HepG2 (cell line): Measurements from ENCODE around the gene CLASRP. TPM values are rescaled to one million over a fixed set of nuclear protein-coding genes. Genes with fewer than 3 reads are reported as not detected.

ENCODE experiments used
- ADNP ChIP-seq: sonication (generic); formaldehyde crosslinking; IDR thresholded peaks from 2 replicates; pipeline ENCODE4 v1.4.0; 2020; ENCODE audit warnings: missing genetic modification reagents
- CSRNP1 ChIP-seq: sonication (generic); formaldehyde crosslinking; IDR thresholded peaks from 2 replicates; pipeline ENCODE4 v1.8.1; 2023; ENCODE audit warnings: mild to moderate bottlenecking, missing genetic modification reagents
- DNMT3B ChIP-seq: conservative IDR thresholded peaks from 2 replicates; pipeline ENCODE4 v1.6.1; 2016; ENCODE audit warnings: missing biosample characterization, control low read depth
- HDAC6 ChIP-seq: fragments of 200-600 bp; sonication (generic); IDR thresholded peaks from 2 replicates; pipeline ENCODE4 v1.7.0; 2017; ENCODE audit warnings: mild to moderate bottlenecking, antibody characterized with exemption, low read length, low read depth
- HMGXB4 ChIP-seq, 2 experiments: sonication (generic) in 1 of 2; formaldehyde crosslinking in 1 of 2; IDR thresholded peaks; 2 replicates each; pipeline versions ENCODE4 v1.4.0 to v1.6.1; 2018 to 2020; ENCODE audit warnings: missing genetic modification reagents in 2 of 2, borderline replicate concordance in 1 of 2, low read depth in 1 of 2, mild to moderate bottlenecking in 1 of 2, missing biosample characterization in 1 of 2
- KAT7 ChIP-seq: IDR thresholded peaks from 2 replicates; pipeline ENCODE4 v1.6.1; 2018; ENCODE audit warnings: borderline replicate concordance, missing compliant biosample characterization
- KLF16 ChIP-seq, 2 experiments: sonication (generic) in 1 of 2; formaldehyde crosslinking in 1 of 2; IDR thresholded peaks; 2 replicates each; pipeline versions ENCODE4 v1.6.1 to v1.8.0; 2016 to 2023; ENCODE audit warnings: missing genetic modification reagents in 2 of 2, missing compliant biosample characterization in 1 of 2
- MBD4 ChIP-seq: IDR thresholded peaks from 2 replicates; pipeline ENCODE4 v1.6.1; 2012; ENCODE audit warnings: low read length, inconsistent platforms, borderline replicate concordance
- PAF1 ChIP-seq: IDR thresholded peaks from 2 replicates; pipeline ENCODE4 v1.6.1; 2016; ENCODE audit warnings: missing genetic modification reagents, missing compliant biosample characterization
- SOX13 ChIP-seq, 3 experiments: fragments of 450-650 bp in 1 of 3; sonication (generic) in 1 of 3; formaldehyde crosslinking in 1 of 3; IDR thresholded peaks in 2 of 3; conservative IDR thresholded peaks in 1 of 3; 2 replicates each; pipeline versions ENCODE4 v1.5.0 to v1.6.1; 2016 to 2020; ENCODE audit warnings: antibody characterized with exemption in 1 of 3, mild to moderate bottlenecking in 1 of 3, missing compliant biosample characterization in 1 of 3, missing genetic modification reagents in 1 of 3, moderate library complexity in 1 of 3
- ZC3H4 ChIP-seq: sonication (generic); formaldehyde crosslinking; IDR thresholded peaks from 2 replicates; pipeline ENCODE4 v1.4.0; 2020; ENCODE audit warnings: missing genetic modification reagents, borderline replicate concordance
- ZNF124 ChIP-seq: sonication (generic); formaldehyde crosslinking; IDR thresholded peaks from 2 replicates; pipeline ENCODE4 v1.4.0; 2020; ENCODE audit warnings: missing genetic modification reagents
- ZNF234 ChIP-seq: sonication (generic); formaldehyde crosslinking; conservative IDR thresholded peaks from 2 replicates; pipeline ENCODE4 v1.5.1; 2020; ENCODE audit warnings: mild to moderate bottlenecking, missing genetic modification reagents
- ZNF329 ChIP-seq: sonication (generic); formaldehyde crosslinking; IDR thresholded peaks from 2 replicates; pipeline ENCODE4 v1.9.0; 2021; ENCODE audit warnings: low read depth, mild to moderate bottlenecking, missing genetic modification reagents
- ZNF614 ChIP-seq: IDR thresholded peaks from 2 replicates; pipeline ENCODE4 v1.6.1; 2018; ENCODE audit warnings: missing biosample characterization, missing genetic modification reagents, inconsistent platforms, borderline replicate concordance
- ZNF713 ChIP-seq: sonication (generic); formaldehyde crosslinking; IDR thresholded peaks from 2 replicates; pipeline ENCODE4 v1.4.0; 2020; ENCODE audit warnings: mild to moderate bottlenecking, missing genetic modification reagents
- ZNF768 ChIP-seq: sonication (generic); formaldehyde crosslinking; IDR thresholded peaks from 2 replicates; pipeline ENCODE4 v1.4.0; 2020; ENCODE audit warnings: missing genetic modification reagents
- ZNF891 ChIP-seq: sonication (generic); formaldehyde crosslinking; IDR thresholded peaks from 2 replicates; pipeline ENCODE4 v1.5.0; 2020; ENCODE audit warnings: mild to moderate bottlenecking, missing genetic modification reagents
- polyA plus RNA-seq, 8 experiments: library from polyadenylated mRNA; depleted of rRNA in 3 of 8; stranded (reverse) in 7 of 8; unstranded in 1 of 8; fragments of >200 nt; fragmentation: Illumina TruSeq in 4 of 8; extraction: Trizol in 4 of 8; gene quantifications; 2 replicates each; pipeline versions ENCODE4 v1.2.1 to v1.2.3, GENCODE V29; 2011 to 2016; ENCODE audit warnings: low read depth in 4 of 8, missing spikeins in 1 of 8, mixed read lengths in 1 of 8; ENCODE audit not compliant: insufficient read depth in 1 of 8
- total RNA-seq, 5 experiments: library from RNA; depleted of rRNA; stranded (reverse); fragments of >200 nt; fragmentation: Illumina TruSeq; extraction: Trizol; gene quantifications; 2 replicates each; pipeline ENCODE4 v1.2.3, GENCODE V29; 2016; ENCODE audit warnings: low read depth in 1 of 5
- TF ChIP-seq, protein P1 (sequence below), 2 experiments: IDR thresholded peaks; 2 replicates each; pipeline ENCODE4 v1.6.1; 2011 to 2012; ENCODE audit warnings: low read length in 2 of 2, borderline replicate concordance in 1 of 2, low read depth in 1 of 2, mild to moderate bottlenecking in 1 of 2, moderate library complexity in 1 of 2
- TF ChIP-seq, protein P2 (sequence below): sonication (generic); formaldehyde crosslinking; IDR thresholded peaks from 2 replicates; pipeline ENCODE4 v1.5.1; 2020; ENCODE audit warnings: missing genetic modification reagents, mild to moderate bottlenecking, borderline replicate concordance

The CLASRP gene
- total and polyA plus RNA-seq, 2 of the 13 experiments (the other 11 are each of a cell fraction or from before 2014, with no cell fraction given): 32.0 to 51.4 TPM

DNA sequence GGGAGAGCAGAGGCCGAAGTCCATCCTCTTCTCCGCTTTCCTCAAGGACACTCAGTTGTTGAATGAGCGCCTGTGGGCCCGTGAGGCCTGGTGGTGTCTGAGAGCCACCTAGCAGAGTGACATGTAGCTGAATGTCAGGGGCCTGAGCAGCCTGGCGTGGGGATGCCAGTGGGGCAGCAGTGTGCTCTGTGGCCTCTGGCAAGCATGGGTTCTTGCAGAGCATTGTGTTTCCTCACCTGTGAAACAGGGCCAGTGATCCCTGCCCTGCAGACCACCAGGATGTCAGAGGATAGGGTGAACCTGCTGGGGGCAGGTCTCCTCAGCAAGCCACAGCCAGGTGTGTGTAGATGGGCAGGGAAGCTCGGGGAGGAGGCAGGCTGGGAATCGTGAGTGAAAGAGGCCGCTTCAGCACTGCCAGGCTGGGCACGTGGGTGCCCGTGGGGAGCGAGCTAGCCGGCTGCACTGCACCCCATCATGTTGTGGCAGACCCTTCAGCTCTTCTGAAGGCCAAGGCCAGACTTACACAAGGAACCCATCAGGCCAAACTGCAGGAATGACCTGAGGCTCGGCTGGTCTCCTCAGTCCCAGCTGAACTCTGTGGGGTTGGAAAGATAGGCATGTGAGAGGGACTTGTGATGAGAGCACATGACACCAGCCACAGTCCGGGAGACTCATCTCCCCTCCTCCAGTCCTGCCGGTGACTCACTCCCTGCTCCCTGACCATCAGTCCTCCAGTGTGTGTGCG, 59.1 kb downstream of the CLASRP start (continued):
- TF ChIP-seq ZNF768 (CRISPR knock-in tag): no peak
- TF ChIP-seq PAF1 (CRISPR knock-in tag): no peak
- TF ChIP-seq SOX13 (IDR thresholded peaks at IDR 0.05): no peak
- peak in 1 of 2 experiments; percentile 19; a peak in 1 of 4 replicates for TF ChIP-seq SOX13 (CRISPR knock-in tag; conservative IDR thresholded peaks at IDR 0.05 in 1 of 2, IDR thresholded peaks at IDR 0.05 in 1 of 2)
- no peak for TF ChIP-seq HMGXB4 (CRISPR knock-in tag; IDR thresholded peaks at IDR 0.05; ENCODE audit: borderline replicate concordance in 1 of 2, low read depth in 1 of 2)
- no peak for TF ChIP-seq ZNF614
- no peak for TF ChIP-seq HDAC6
- TF ChIP-seq ADNP (CRISPR knock-in tag): no peak
- TF ChIP-seq ZC3H4 (CRISPR knock-in tag): no peak
- no peak for TF ChIP-seq MBD4
- TF ChIP-seq, protein P1, sequence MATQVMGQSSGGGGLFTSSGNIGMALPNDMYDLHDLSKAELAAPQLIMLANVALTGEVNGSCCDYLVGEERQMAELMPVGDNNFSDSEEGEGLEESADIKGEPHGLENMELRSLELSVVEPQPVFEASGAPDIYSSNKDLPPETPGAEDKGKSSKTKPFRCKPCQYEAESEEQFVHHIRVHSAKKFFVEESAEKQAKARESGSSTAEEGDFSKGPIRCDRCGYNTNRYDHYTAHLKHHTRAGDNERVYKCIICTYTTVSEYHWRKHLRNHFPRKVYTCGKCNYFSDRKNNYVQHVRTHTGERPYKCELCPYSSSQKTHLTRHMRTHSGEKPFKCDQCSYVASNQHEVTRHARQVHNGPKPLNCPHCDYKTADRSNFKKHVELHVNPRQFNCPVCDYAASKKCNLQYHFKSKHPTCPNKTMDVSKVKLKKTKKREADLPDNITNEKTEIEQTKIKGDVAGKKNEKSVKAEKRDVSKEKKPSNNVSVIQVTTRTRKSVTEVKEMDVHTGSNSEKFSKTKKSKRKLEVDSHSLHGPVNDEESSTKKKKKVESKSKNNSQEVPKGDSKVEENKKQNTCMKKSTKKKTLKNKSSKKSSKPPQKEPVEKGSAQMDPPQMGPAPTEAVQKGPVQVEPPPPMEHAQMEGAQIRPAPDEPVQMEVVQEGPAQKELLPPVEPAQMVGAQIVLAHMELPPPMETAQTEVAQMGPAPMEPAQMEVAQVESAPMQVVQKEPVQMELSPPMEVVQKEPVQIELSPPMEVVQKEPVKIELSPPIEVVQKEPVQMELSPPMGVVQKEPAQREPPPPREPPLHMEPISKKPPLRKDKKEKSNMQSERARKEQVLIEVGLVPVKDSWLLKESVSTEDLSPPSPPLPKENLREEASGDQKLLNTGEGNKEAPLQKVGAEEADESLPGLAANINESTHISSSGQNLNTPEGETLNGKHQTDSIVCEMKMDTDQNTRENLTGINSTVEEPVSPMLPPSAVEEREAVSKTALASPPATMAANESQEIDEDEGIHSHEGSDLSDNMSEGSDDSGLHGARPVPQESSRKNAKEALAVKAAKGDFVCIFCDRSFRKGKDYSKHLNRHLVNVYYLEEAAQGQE (IDR thresholded peaks at IDR 0.05; ENCODE audit: borderline replicate concordance in 1 of 2, low read depth in 1 of 2, low read length in 2 of 2): no peak
- TF ChIP-seq ZNF891 (CRISPR knock-in tag): no peak
- TF ChIP-seq DNMT3B: no peak
- TF ChIP-seq CSRNP1 (CRISPR knock-in tag): 0 out of 2 replicates have a peak, but pooled peaks have one; percentile 61
- TF ChIP-seq ZNF234 (CRISPR knock-in tag): no peak
- TF ChIP-seq KAT7 (CRISPR knock-in tag): no peak; the same call in 1 of the 2 replicates
- TF ChIP-seq ZNF329: no peak
- TF ChIP-seq, protein P2, sequence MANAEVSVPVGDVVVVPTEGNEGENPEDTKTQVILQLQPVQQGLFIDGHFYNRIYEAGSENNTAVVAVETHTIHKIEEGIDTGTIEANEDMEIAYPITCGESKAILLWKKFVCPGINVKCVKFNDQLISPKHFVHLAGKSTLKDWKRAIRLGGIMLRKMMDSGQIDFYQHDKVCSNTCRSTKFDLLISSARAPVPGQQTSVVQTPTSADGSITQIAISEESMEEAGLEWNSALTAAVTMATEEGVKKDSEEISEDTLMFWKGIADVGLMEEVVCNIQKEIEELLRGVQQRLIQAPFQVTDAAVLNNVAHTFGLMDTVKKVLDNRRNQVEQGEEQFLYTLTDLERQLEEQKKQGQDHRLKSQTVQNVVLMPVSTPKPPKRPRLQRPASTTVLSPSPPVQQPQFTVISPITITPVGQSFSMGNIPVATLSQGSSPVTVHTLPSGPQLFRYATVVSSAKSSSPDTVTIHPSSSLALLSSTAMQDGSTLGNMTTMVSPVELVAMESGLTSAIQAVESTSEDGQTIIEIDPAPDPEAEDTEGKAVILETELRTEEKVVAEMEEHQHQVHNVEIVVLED: no peak
- no peak for TF ChIP-seq KLF16 (CRISPR knock-in tag; IDR thresholded peaks at IDR 0.05)
- no peak for TF ChIP-seq ZNF713 (CRISPR knock-in tag)
- TF ChIP-seq ZNF124: no peak
